MM.1S (cell line): ENCODE data around the gene ADGRL3.

ENCODE experiments used
- DNase-seq: peaks from one replicate; pipeline ENCODE4 v3.0.0-alpha.2; 2015
- H2AFZ ChIP-seq: fragments of 300-600 bp; sonication (generic); 2 replicates; pipeline ENCODE4 v1.6.0; 2016; ENCODE audit warnings: antibody characterized with exemption, low read length
- H3F3A ChIP-seq: fragments of 300-600 bp; sonication (generic); 2 replicates; pipeline ENCODE4 v1.6.1; 2016; ENCODE audit warnings: mild to moderate bottlenecking, antibody characterized with exemption, low read length, moderate library complexity, mixed read lengths; ENCODE audit not compliant: insufficient read depth
- H3K27ac ChIP-seq: fragments of 300-600 bp; sonication (generic); 2 replicates; pipeline ENCODE4 v1.5.1; 2016; ENCODE audit warnings: mild to moderate bottlenecking, low read length
- H3K27me3 ChIP-seq: fragments of 300-600 bp; sonication (generic); replicated peaks from 2 replicates; pipeline ENCODE4 v1.6.0; 2016; ENCODE audit warnings: low read length; ENCODE audit not compliant: insufficient read depth
- H3K36me3 ChIP-seq: fragments of 300-600 bp; sonication (generic); replicated peaks from 2 replicates; pipeline ENCODE4 v1.6.1; 2016; ENCODE audit warnings: mild to moderate bottlenecking, low read length, mixed read lengths; ENCODE audit not compliant: insufficient read depth
- H3K4me1 ChIP-seq: fragments of 300-600 bp; sonication (generic); 2 replicates; pipeline ENCODE4 v1.6.1; 2016; ENCODE audit warnings: low read length, mixed read lengths
- H3K4me2 ChIP-seq: fragments of 300-600 bp; sonication (generic); 2 replicates; pipeline ENCODE4 v1.6.0; 2016; ENCODE audit warnings: low read depth, low read length
- H3K4me3 ChIP-seq: fragments of 300-600 bp; sonication (generic); 2 replicates; pipeline ENCODE4 v1.5.1; 2016; ENCODE audit warnings: low read length, mixed read lengths
- H3K79me2 ChIP-seq: fragments of 300-600 bp; sonication (generic); 2 replicates; pipeline ENCODE4 v1.6.1; 2016; ENCODE audit warnings: mixed run types, low read length, mixed read lengths
- H3K9ac ChIP-seq: fragments of 300-600 bp; sonication (generic); 2 replicates; pipeline ENCODE4 v1.6.1; 2016; ENCODE audit warnings: low read length, mixed read lengths
- H3K9me2 ChIP-seq: fragments of 300-600 bp; sonication (generic); replicated peaks from 2 replicates; pipeline ENCODE4 v1.6.1; 2016; ENCODE audit warnings: mild to moderate bottlenecking, low read length, mixed read lengths; ENCODE audit not compliant: insufficient read depth
- H3K9me3 ChIP-seq: fragments of 300-600 bp; sonication (generic); replicated peaks from 2 replicates; pipeline ENCODE4 v1.6.1; 2016; ENCODE audit warnings: mild to moderate bottlenecking, low read length, mixed read lengths; ENCODE audit not compliant: insufficient read depth
- H4K20me1 ChIP-seq: fragments of 300-600 bp; sonication (generic); 2 replicates; pipeline ENCODE4 v1.6.1; 2016; ENCODE audit warnings: mild to moderate bottlenecking, low read length, moderate library complexity, mixed read lengths; ENCODE audit not compliant: insufficient read depth
- CTCF ChIP-seq: fragments of 300-600 bp; sonication (generic); IDR thresholded peaks from 2 replicates; pipeline ENCODE4 v1.5.1; 2016; ENCODE audit warnings: antibody characterized with exemption, low read length, mixed read lengths
- EZH2 ChIP-seq: fragments of 300-600 bp; sonication (generic); optimal IDR thresholded peaks from 2 replicates; pipeline ENCODE3; 2017; ENCODE audit warnings: low read depth, mild to moderate bottlenecking, antibody characterized with exemption, low read length, mixed read lengths
- EZH2phosphoT487 ChIP-seq: fragments of 300-600 bp; sonication (generic); IDR thresholded peaks from 2 replicates; pipeline ENCODE4 v1.6.1; 2018; ENCODE audit warnings: antibody characterized with exemption, low read length

Gene ADGRL3

GRCh38 chr4:61294936-61295335, 94.8 kb downstream of the ADGRL3 start:
- Histone ChIP-seq H3K9me2 (no peaks in the 10 kb centered on the region), H3F3A (no peaks in the 10 kb centered on the region), H3K4me3 (no peak overlapping the region), H3K79me2 (no peaks in the 10 kb centered on the region), H3K4me2 (no peak overlapping the region), H3K9me3 (no peaks in the 10 kb centered on the region), H2AFZ (no peak overlapping the region), H3K36me3 (no peaks in the 10 kb centered on the region), H4K20me1 (no peaks in the 10 kb centered on the region), H3K4me1 (no peaks in the 10 kb centered on the region), H3K9ac (no peak overlapping the region), H3K27ac (no peak overlapping the region), H3K27me3 (no peaks in the 10 kb centered on the region)
- DNase-seq = peak; percentile 44
- TF ChIP-seq EZH2phosphoT487 (no peak), EZH2 (no peak), CTCF (no peak)

- H3K9me3 ChIP-seq = no peaks in the 10 kb centered on the region
- no peaks in the 10 kb centered on the region for H3K4me1 ChIP-seq
- no peaks in the 10 kb centered on the region for H3K36me3 ChIP-seq
- H3F3A ChIP-seq = no peaks in the 10 kb centered on the region
- TF ChIP-seq CTCF = no peak
- no peak for TF ChIP-seq EZH2
- no peak for TF ChIP-seq EZH2phosphoT487
- no peaks in the 10 kb centered on the region for H3K27me3 ChIP-seq
- no peak overlapping the region for H3K9ac ChIP-seq
- DNase-seq = peak; percentile 11
- no peaks in the 10 kb centered on the region for H4K20me1 ChIP-seq
- no peak overlapping the region for H3K4me3 ChIP-seq
- no peak overlapping the region for H2AFZ ChIP-seq
- no peak overlapping the region for H3K27ac ChIP-seq
- H3K4me2 ChIP-seq = no peak overlapping the region
- no peaks in the 10 kb centered on the region for H3K9me2 ChIP-seq
- no peaks in the 10 kb centered on the region for H3K79me2 ChIP-seq
Measured at GRCh38 chr4:61296144-61296543, 96.0 kb downstream of the ADGRL3 start.

- no peaks in the 10 kb centered on the region for H3K27me3 ChIP-seq
- no peaks in the 10 kb centered on the region for H3K9me2 ChIP-seq
- H3K4me3 ChIP-seq = no peak overlapping the region
- H3F3A ChIP-seq = no peaks in the 10 kb centered on the region
- no peak overlapping the region for H3K9ac ChIP-seq
- no peak overlapping the region for H2AFZ ChIP-seq
- H4K20me1 ChIP-seq = no peaks in the 10 kb centered on the region
- TF ChIP-seq EZH2phosphoT487 (no peak), EZH2 (no peak), CTCF (no peak)
- no peaks in the 10 kb centered on the region for H3K4me1 ChIP-seq
- DNase-seq = no peak
- no peaks in the 10 kb centered on the region for H3K36me3 ChIP-seq
- H3K27ac ChIP-seq = no peak overlapping the region
- no peaks in the 10 kb centered on the region for H3K79me2 ChIP-seq
- H3K4me2 ChIP-seq = no peak overlapping the region
- H3K9me3 ChIP-seq = no peaks in the 10 kb centered on the region
Measured at GRCh38 chr4:61298178-61298740, 98.1 kb downstream of the ADGRL3 start.
